Parathyroid adenoma (tissue), 2 donors: ENCODE data around the gene NIBAN1.
A peak's percentile ranks its signal among the peaks of the same experiment; 100 is the strongest.

Experiments used
- H2AFZ ChIP-seq: fragments of 300-600 bp; sonication (generic); one replicate; pipeline ENCODE4 v1.7.0; 2017; ENCODE audit warnings: antibody characterized with exemption, mild to moderate bottlenecking
- H3K27ac ChIP-seq: fragments of 300-600 bp; sonication (generic); one replicate; pipeline ENCODE4 v1.7.0; 2017
- H3K27me3 ChIP-seq: fragments of 300-600 bp; sonication (generic); one replicate; pipeline ENCODE4 v1.7.0; 2017; ENCODE audit warnings: low read length; ENCODE audit not compliant: control insufficient read depth, insufficient read depth
- H3K36me3 ChIP-seq: fragments of 300-600 bp; sonication (generic); one replicate; pipeline ENCODE4 v1.7.0; 2017; ENCODE audit warnings: low read length; ENCODE audit not compliant: control insufficient read depth, insufficient read depth
- H3K4me1 ChIP-seq: fragments of 300-600 bp; sonication (generic); one replicate; pipeline ENCODE4 v1.7.0; 2017; ENCODE audit warnings: control low read depth
- H3K4me2 ChIP-seq: fragments of 300-600 bp; sonication (generic); one replicate; pipeline ENCODE4 v1.7.0; 2017; ENCODE audit warnings: low read length
- H3K4me3 ChIP-seq: fragments of 300-600 bp; sonication (generic); one replicate; pipeline ENCODE4 v1.7.0; 2017; ENCODE audit warnings: low read depth, low read length
- H3K79me2 ChIP-seq: fragments of 300-600 bp; sonication (generic); one replicate; pipeline ENCODE4 v1.7.0; 2017; ENCODE audit warnings: control low read depth
- H3K9ac ChIP-seq: fragments of 300-600 bp; sonication (generic); one replicate; pipeline ENCODE4 v1.7.0; 2017; ENCODE audit warnings: mild to moderate bottlenecking
- H3K9me3 ChIP-seq: fragments of 300-600 bp; sonication (generic); one replicate; pipeline ENCODE4 v1.7.0; 2017; ENCODE audit warnings: low read length; ENCODE audit not compliant: control insufficient read depth
- TF ChIP-seq, protein P1 (sequence below): fragments of 300-600 bp; sonication (generic); IDR thresholded peaks from one replicate; pipeline ENCODE4 v1.7.0; 2017; ENCODE audit warnings: antibody characterized with exemption, mild to moderate bottlenecking
- donor health status: primary hyperparathyroidism.

The NIBAN1 gene

GRCh38 chr1:184986250-184986649 is 11.9 kb upstream of the NIBAN1 start:
- Histone ChIP-seq H3K9ac (no peak overlapping the region), H3K4me3 (no peak overlapping the region), H3K36me3 (no peaks in the 10 kb centered on the region), H3K27me3 (no peaks in the 10 kb centered on the region), H3K4me1 (no peaks in the 10 kb centered on the region), H3K9me3 (no peaks in the 10 kb centered on the region), H2AFZ (no peak overlapping the region), H3K4me2 (no peak overlapping the region), H3K27ac (no peak overlapping the region), H3K79me2 (no peaks in the 10 kb centered on the region)
- TF ChIP-seq, protein P1, sequence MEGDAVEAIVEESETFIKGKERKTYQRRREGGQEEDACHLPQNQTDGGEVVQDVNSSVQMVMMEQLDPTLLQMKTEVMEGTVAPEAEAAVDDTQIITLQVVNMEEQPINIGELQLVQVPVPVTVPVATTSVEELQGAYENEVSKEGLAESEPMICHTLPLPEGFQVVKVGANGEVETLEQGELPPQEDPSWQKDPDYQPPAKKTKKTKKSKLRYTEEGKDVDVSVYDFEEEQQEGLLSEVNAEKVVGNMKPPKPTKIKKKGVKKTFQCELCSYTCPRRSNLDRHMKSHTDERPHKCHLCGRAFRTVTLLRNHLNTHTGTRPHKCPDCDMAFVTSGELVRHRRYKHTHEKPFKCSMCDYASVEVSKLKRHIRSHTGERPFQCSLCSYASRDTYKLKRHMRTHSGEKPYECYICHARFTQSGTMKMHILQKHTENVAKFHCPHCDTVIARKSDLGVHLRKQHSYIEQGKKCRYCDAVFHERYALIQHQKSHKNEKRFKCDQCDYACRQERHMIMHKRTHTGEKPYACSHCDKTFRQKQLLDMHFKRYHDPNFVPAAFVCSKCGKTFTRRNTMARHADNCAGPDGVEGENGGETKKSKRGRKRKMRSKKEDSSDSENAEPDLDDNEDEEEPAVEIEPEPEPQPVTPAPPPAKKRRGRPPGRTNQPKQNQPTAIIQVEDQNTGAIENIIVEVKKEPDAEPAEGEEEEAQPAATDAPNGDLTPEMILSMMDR: no peak

GRCh38 chr1:184982002-184982954 is 8.0 kb upstream of the NIBAN1 start:
- H3K9ac ChIP-seq: no peak overlapping the region
- H3K27me3 ChIP-seq: no peaks in the 10 kb centered on the region
- no peak overlapping the region for H3K4me2 ChIP-seq
- no peaks in the 10 kb centered on the region for H3K9me3 ChIP-seq
- H3K36me3 ChIP-seq: no peaks in the 10 kb centered on the region
- H3K27ac ChIP-seq: no peak overlapping the region
- no peaks in the 10 kb centered on the region for H3K4me1 ChIP-seq
- H3K4me3 ChIP-seq: no peak overlapping the region
- H2AFZ ChIP-seq: no peak overlapping the region
- TF ChIP-seq, protein P1: peak; percentile 70
- no peaks in the 10 kb centered on the region for H3K79me2 ChIP-seq

- Histone ChIP-seq H3K27me3 (no peaks in the 10 kb centered on the region), H3K9me3 (no peaks in the 10 kb centered on the region), H3K4me2 (no peak overlapping the region), H3K4me3 (no peak overlapping the region), H3K9ac (no peak overlapping the region), H3K36me3 (no peaks in the 10 kb centered on the region), H3K79me2 (no peaks in the 10 kb centered on the region), H3K27ac (no peak overlapping the region), H3K4me1 (no peaks in the 10 kb centered on the region), H2AFZ (no peak overlapping the region)
- TF ChIP-seq, protein P1: no peak
Measured at GRCh38 chr1:184980726-184981125, 6.4 kb upstream of the NIBAN1 start.

GRCh38 chr1:184975208-184975870 is 1.0 kb upstream of the NIBAN1 start:
- Histone ChIP-seq H3K79me2 (no peaks in the 10 kb centered on the region), H3K4me3 (no peak overlapping the region), H3K4me1 (no peaks in the 10 kb centered on the region), H3K36me3 (no peaks in the 10 kb centered on the region), H3K4me2 (no peak overlapping the region), H3K27ac (no peak overlapping the region), H3K9me3 (no peaks in the 10 kb centered on the region), H3K9ac (no peak overlapping the region), H3K27me3 (no peaks in the 10 kb centered on the region), H2AFZ (no peak overlapping the region)
- TF ChIP-seq, protein P1: no peak
